Mesendoderm (in vitro differentiated cells): ENCODE results near the gene ATL3.
"Not testable (repeated sequence)": the region's sequence is repeated elsewhere in the genome, so short reads cannot be mapped to it uniquely, and the experiment has no call there.

Experiments
- DNase-seq: peaks from one replicate; pipeline ENCODE4 v3.0.0; 2013
- H2AK5ac ChIP-seq: 2 replicates; pipeline ENCODE4 v1.6.1; 2013; ENCODE audit warnings: low read length, inconsistent platforms
- H2BK120ac ChIP-seq: 2 replicates; pipeline ENCODE4 v1.6.1; 2013; ENCODE audit warnings: low read depth, mild to moderate bottlenecking, low read length, moderate library complexity, mixed read lengths
- H2BK15ac ChIP-seq: replicated peaks from 2 replicates; pipeline ENCODE4 v1.6.1; 2013; ENCODE audit warnings: low read depth, mild to moderate bottlenecking, moderate library complexity
- H2BK5ac ChIP-seq: 2 replicates; pipeline ENCODE4 v1.6.1; 2013; ENCODE audit warnings: low read length, inconsistent platforms
- H3K18ac ChIP-seq: 2 replicates; pipeline ENCODE4 v1.6.1; 2013; ENCODE audit warnings: mild to moderate bottlenecking, low read length, mixed read lengths
- H3K23ac ChIP-seq: one replicate; pipeline ENCODE4 v1.6.1; 2013; ENCODE audit warnings: low read length
- H3K27ac ChIP-seq: 2 replicates; pipeline ENCODE4 v1.5.1; 2013; ENCODE audit warnings: low read depth, mild to moderate bottlenecking, inconsistent platforms, low read length, moderate library complexity
- H3K27me3 ChIP-seq: 2 replicates; pipeline ENCODE4 v1.6.1; 2013; ENCODE audit warnings: low read length, control low read depth, mild to moderate bottlenecking, inconsistent platforms; ENCODE audit not compliant: insufficient read depth, poor library complexity
- H3K36me3 ChIP-seq: 2 replicates; pipeline ENCODE4 v1.6.1; 2013; ENCODE audit warnings: low read length, inconsistent platforms; ENCODE audit not compliant: control insufficient read depth, insufficient read depth
- H3K4ac ChIP-seq: one replicate; pipeline ENCODE4 v1.6.1; 2013; ENCODE audit warnings: low read depth, mild to moderate bottlenecking, low read length, moderate library complexity
- H3K4me1 ChIP-seq: 2 replicates; pipeline ENCODE4 v1.6.1; 2013; ENCODE audit warnings: low read depth, low read length, inconsistent platforms; ENCODE audit not compliant: control insufficient read depth
- H3K4me2 ChIP-seq: 2 replicates; pipeline ENCODE4 v1.6.1; 2013; ENCODE audit warnings: low read length
- H3K4me3 ChIP-seq: 2 replicates; pipeline ENCODE4 v1.5.1; 2013; ENCODE audit warnings: mild to moderate bottlenecking, low read length
- H3K56ac ChIP-seq: one replicate; pipeline ENCODE4 v1.6.1; 2013; ENCODE audit warnings: low read length
- H3K79me1 ChIP-seq: 2 replicates; pipeline ENCODE4 v1.6.1; 2013; ENCODE audit warnings: low read length, inconsistent platforms
- H3K79me2 ChIP-seq: 2 replicates; pipeline ENCODE4 v1.6.1; 2013; ENCODE audit warnings: mild to moderate bottlenecking, low read length; ENCODE audit not compliant: control insufficient read depth, insufficient read depth
- H3K9ac ChIP-seq: 2 replicates; pipeline ENCODE4 v1.6.1; 2013; ENCODE audit warnings: low read length, inconsistent platforms
- H4K5ac ChIP-seq: one replicate; pipeline ENCODE4 v1.6.1; 2013; ENCODE audit warnings: low read length
- H4K8ac ChIP-seq: one replicate; pipeline ENCODE4 v1.6.1; 2013; ENCODE audit warnings: low read depth, mild to moderate bottlenecking, control low read depth, low read length, moderate library complexity
- WGBS: extraction: QIAGEN DNeasy Blood & Tissue Kit; methylation state at CpG from one replicate; pipeline ENCODE4 v1.1.7; 2013; ENCODE audit warnings: low lambda C conversion rate, missing lambda C conversion rate; ENCODE audit not compliant: insufficient coverage; ENCODE audit errors: extremely low coverage; 5-methylcytosine and 5-hydroxymethylcytosine counted together

The ATL3 gene

DNA sequence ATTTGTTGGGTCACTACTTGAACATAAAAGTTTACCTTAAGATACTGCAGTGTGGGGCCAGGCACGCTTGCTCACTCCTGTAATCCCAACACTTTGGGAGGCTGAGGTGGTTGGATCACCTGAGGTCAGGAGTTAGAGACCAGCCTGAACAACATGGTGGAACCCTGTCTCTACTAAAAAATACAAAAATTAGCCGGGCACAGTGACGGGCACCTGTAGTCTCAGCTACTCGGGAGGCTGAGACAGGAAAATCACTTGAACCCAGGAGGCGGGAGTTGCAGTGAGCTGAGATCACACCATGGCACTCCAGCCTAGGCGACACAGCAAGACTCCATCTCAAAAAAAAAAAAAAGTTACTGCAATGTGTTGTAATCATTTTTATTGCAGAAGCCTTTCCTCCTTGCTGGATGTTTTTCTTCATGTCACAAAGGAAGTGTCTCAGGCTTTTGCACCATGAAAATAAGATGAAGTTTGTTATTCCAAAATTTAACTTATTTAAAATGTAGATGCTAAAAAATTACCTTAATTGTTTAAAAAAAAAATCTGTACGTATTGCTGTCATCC, 14.1 kb upstream of the ATL3 start:
- not testable (repeated sequence) for H3K4ac ChIP-seq, H3K27ac ChIP-seq, H3K56ac ChIP-seq, H2BK120ac ChIP-seq, H3K79me1 ChIP-seq, H2BK15ac ChIP-seq, H3K23ac ChIP-seq, H4K8ac ChIP-seq, H3K36me3 ChIP-seq, H2AK5ac ChIP-seq, H3K9ac ChIP-seq, DNase-seq, H3K27me3 ChIP-seq, H3K4me1 ChIP-seq, H3K4me3 ChIP-seq, H2BK5ac ChIP-seq, H3K18ac ChIP-seq, H4K5ac ChIP-seq, H3K4me2 ChIP-seq
- no CpG with 5 or more reads among the region's 7 CpGs for WGBS
- peaks cover 52% of the 10 kb centered on the region for H3K79me2 ChIP-seq

DNA sequence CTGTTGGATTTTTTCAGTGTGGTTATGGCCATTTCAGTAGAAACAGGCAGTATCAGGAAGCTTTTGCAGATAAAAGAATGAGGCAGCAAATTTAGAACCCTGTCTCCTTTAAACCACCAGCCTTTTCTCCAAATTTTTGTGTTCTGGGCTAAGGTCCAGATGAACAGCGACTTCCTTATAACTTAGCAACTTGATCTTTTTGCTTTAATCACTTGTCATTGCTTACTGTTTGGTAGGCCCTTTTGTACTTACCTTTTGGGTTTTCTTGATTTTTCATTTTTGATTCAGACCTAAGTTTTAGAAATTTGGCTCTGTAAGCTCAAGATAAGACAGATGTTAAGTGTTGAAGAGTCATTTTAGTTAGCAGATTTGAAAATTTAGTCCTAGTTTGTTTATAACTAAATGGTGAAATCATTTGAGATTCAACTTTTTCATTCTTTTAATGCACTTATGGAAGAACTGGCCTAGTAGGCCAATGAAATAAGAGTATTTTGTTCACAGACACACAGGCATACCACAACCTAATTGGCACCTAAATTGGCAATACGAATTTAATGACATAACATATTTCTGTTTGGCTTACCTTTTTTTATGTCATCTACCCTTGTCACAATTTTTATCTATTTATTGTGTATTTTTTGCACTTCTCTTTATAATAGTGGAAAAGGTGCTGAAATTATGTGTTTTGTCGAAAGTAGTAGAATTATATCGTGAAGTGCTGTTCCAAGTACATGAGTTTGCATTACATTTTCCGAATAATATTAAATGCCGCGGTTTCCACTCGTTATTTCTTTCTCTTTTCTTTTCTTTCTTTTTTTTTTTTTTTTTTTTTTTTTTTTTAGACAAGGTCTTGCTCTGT, 12.2 kb upstream of the ATL3 start:
- no peak overlapping the region for H2BK15ac ChIP-seq
- no peak overlapping the region for H3K27ac ChIP-seq
- no peak overlapping the region for H3K56ac ChIP-seq
- no peak overlapping the region for H2BK120ac ChIP-seq
- peaks cover 43% of the 10 kb centered on the region for H3K79me2 ChIP-seq
- WGBS, result 100% methylated on average over 3 of the region's 8 CpGs
- DNase-seq, result no peak
- H3K4me2 ChIP-seq, result peak overlapping the region; percentile 3
- no peaks in the 10 kb centered on the region for H3K36me3 ChIP-seq
- no peaks in the 10 kb centered on the region for H3K4me1 ChIP-seq
- H3K27me3 ChIP-seq, result no peaks in the 10 kb centered on the region
- H3K9ac ChIP-seq, result peak overlapping the region; percentile 17
- H2BK5ac ChIP-seq, result no peak overlapping the region
- no peak overlapping the region for H4K5ac ChIP-seq
- H3K4me3 ChIP-seq, result no peak overlapping the region
- H2AK5ac ChIP-seq, result no peak overlapping the region
- H3K23ac ChIP-seq, result no peak overlapping the region
- no peak overlapping the region for H4K8ac ChIP-seq
- H3K4ac ChIP-seq, result no peak overlapping the region
- H3K18ac ChIP-seq, result no peak overlapping the region
- peaks cover 2% of the 10 kb centered on the region for H3K79me1 ChIP-seq

DNA sequence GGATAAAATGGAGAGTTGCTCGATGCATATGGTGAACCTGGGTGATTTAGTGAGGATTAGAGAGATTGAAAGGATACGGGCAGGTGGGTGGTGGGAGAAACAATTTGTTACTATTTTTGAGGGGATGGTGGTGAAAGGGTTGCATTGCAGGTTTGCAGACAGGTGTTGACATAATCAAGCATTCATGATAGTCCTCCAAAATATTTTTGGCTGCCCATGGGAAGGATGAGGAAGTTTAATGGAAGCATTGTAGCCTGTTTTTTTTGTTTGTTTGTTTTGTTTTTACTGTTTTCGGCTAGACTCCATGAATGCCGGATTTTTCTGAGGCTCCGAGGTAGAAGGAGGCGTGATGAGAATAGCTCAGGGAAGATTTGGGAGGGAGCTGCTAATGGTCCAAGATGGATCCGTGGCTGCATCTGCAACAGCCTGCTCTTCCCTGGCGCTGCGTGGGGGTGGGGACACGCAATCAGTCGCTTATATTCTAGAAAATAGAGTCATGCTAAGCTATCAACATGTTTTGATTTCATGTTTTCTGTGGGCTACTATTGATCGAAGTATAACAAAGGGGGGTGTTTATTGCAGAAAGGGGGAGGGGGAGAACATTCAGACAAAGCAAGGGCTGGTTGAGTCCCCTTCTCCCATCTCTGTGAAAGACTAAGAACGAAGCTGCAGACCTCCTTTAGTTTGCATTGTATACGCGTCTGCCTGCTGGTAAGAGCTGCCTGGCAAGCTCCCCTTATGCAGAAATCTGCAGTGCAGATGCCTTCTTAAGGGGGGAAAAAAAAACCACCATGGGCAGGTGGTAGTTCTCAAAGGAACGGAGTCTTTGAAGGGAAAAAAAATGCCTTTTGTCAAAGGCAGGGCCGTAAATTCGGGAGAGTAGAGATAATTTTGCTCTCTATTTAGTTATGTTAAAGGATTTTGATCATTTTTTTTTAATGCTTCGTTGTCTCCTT, 11.2 kb upstream of the ATL3 start:
- no peak overlapping the region for H2BK5ac ChIP-seq
- H3K27ac ChIP-seq, result peak overlapping the region; percentile 99
- no peaks in the 10 kb centered on the region for H3K79me1 ChIP-seq
- WGBS, result no CpG with 5 or more reads among the region's 19 CpGs
- no peak overlapping the region for H4K5ac ChIP-seq
- H3K18ac ChIP-seq, result no peak overlapping the region
- H3K27me3 ChIP-seq, result no peaks in the 10 kb centered on the region
- H3K36me3 ChIP-seq, result no peaks in the 10 kb centered on the region
- H2BK120ac ChIP-seq, result no peak overlapping the region
- H3K79me2 ChIP-seq, result peaks cover 39% of the 10 kb centered on the region
- peak; percentile 62 for DNase-seq
- peak overlapping the region; percentile 96 for H3K56ac ChIP-seq
- peak overlapping the region; percentile 98 for H3K4me2 ChIP-seq
- no peak overlapping the region for H3K4ac ChIP-seq
- H4K8ac ChIP-seq, result no peak overlapping the region
- H2BK15ac ChIP-seq, result no peak overlapping the region
- H3K4me3 ChIP-seq, result peak overlapping the region; percentile 91
- H3K9ac ChIP-seq, result peak overlapping the region; percentile 90
- no peak overlapping the region for H2AK5ac ChIP-seq
- H3K23ac ChIP-seq, result no peak overlapping the region
- no peaks in the 10 kb centered on the region for H3K4me1 ChIP-seq

DNA sequence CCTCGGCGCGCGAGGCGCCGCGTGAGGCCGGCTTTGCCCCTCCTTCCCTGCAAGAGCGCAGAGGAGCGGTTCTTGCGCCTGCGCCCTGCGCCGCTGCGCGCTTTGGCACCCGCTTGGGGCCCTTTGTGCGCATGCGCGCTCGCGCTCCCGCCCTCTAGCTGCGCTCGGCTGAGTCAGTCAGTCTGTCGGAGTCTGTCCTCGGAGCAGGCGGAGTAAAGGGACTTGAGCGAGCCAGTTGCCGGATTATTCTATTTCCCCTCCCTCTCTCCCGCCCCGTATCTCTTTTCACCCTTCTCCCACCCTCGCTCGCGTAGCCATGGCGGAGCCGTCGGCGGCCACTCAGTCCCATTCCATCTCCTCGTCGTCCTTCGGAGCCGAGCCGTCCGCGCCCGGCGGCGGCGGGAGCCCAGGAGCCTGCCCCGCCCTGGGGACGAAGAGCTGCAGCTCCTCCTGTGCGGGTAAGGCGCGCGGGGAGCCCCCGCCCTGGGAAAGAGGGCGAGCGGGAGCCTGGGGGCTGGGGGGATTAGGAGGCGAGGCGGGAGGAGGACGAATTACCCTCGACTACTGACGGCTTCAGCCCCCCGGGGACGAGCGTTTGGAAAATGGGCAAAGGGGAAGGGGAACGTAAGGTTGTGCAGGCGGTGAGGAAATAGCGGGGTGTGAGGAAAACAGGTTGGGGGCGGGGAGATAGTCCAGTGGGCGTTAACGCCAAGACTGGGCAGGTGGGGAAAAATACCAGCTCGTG, 10.3 kb upstream of the ATL3 start, which contains the start of gene RTN3:
Gene RTN3 (plus strand): TSS at position 180 of the 745 bp plus-strand sequence. CDS start 137 bp downstream, at position 317.
- H3K27me3 ChIP-seq, result no peaks in the 10 kb centered on the region
- H3K9ac ChIP-seq, result peak within 1 kb of the TSS; percentile 90
- H2AK5ac ChIP-seq, result no peak within 1 kb of the TSS
- peaks cover 34% of the 10 kb centered on the region for H3K79me2 ChIP-seq
- no CpG with 5 or more reads among the region's 74 CpGs for WGBS
- peak within 1 kb of the TSS; percentile 91 for H3K4me3 ChIP-seq
- no peak within 1 kb of the TSS for H2BK120ac ChIP-seq
- H4K5ac ChIP-seq, result no peak within 1 kb of the TSS
- H3K18ac ChIP-seq, result peak within 1 kb of the TSS; percentile 51
- peak within 1 kb of the TSS; percentile 96 for H3K56ac ChIP-seq
- H2BK15ac ChIP-seq, result no peak within 1 kb of the TSS
- H3K27ac ChIP-seq, result peak within 1 kb of the TSS; percentile 99
- H3K4me1 ChIP-seq, result no peaks in the 10 kb centered on the region
- H3K4ac ChIP-seq, result no peak within 1 kb of the TSS
- no peaks in the 10 kb centered on the region for H3K36me3 ChIP-seq
- H4K8ac ChIP-seq, result no peak within 1 kb of the TSS
- peak within 1 kb of the TSS; percentile 73 for H2BK5ac ChIP-seq
- H3K23ac ChIP-seq, result peak within 1 kb of the TSS; percentile 89
- H3K4me2 ChIP-seq, result peak within 1 kb of the TSS; percentile 98
- peak; percentile 98 for DNase-seq
- no peaks in the 10 kb centered on the region for H3K79me1 ChIP-seq

DNA sequence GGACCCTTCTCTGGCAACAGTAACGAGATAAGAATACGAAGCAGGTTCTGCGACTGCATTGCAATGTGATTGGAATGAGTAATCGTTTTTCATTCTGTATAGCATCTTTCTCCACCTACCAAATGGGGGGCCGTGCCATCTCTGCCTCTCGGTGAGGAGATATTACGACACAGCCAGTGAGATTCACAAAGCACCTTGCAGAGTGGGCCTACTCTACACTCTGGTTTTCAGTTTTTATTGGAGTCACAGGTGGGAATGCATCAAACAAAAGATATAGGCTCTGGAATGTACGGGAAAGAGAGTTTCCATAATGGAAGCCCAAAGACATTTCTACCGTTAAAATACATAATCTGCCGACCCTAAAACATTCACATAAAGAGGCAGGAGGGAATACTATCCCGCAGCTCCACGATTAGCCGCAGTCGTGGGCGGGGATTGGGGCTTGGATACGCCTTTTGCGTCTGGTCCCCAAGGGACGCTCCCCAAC, 9.7 kb upstream of the ATL3 start:
- Histone ChIP-seq H3K27me3 (no peaks in the 10 kb centered on the region), H2BK5ac (no peak overlapping the region), H3K27ac (no peak overlapping the region), H2AK5ac (no peak overlapping the region), H4K5ac (no peak overlapping the region), H3K4me3 (peak overlapping the region; percentile 10), H3K79me2 (peaks cover 31% of the 10 kb centered on the region), H2BK15ac (no peak overlapping the region), H3K18ac (no peak overlapping the region), H3K4me2 (peak overlapping the region; percentile 79), H3K56ac (peak overlapping the region; percentile 80), H3K9ac (peak overlapping the region; percentile 56), H3K4ac (no peak overlapping the region), H2BK120ac (no peak overlapping the region), H3K79me1 (no peaks in the 10 kb centered on the region), H3K23ac (no peak overlapping the region), H3K4me1 (no peaks in the 10 kb centered on the region), H3K36me3 (no peaks in the 10 kb centered on the region), H4K8ac (no peak overlapping the region)
- peak; percentile 28 for DNase-seq
- WGBS, result no CpG with 5 or more reads among the region's 18 CpGs
